H1 (cell line): ENCODE data around the gene C8B. TPM values are rescaled to one million over a fixed set of nuclear protein-coding genes. Genes with fewer than 3 reads are reported as not detected.

Experiments
- CTCF ChIA-PET: fragments of 300-600 bp; sonication (Branson Sonifier 250); formaldehyde crosslinking; loops from one replicate; lab custom pipeline; 2021; ENCODE audit not compliant: partially characterized antibody; lab: Charles Lee
- POLR2A ChIA-PET: fragments of 300-600 bp; sonication (Branson Sonifier 250); formaldehyde crosslinking; loops from one replicate; lab custom pipeline; 2021; ENCODE audit warnings: inconsistent platforms; ENCODE audit not compliant: partially characterized antibody; lab: Charles Lee
- DNase-seq, 2 experiments: peaks; one replicate each; pipeline versions ENCODE4 v3.0.0 to v3.0.0-alpha.2; 2010 to 2022; ENCODE audit warnings: low spot score in 2 of 2, low read depth in 1 of 2, mixed read lengths in 1 of 2
- FAIRE-seq: peaks from 2 replicates; lab custom pipeline; 2011; peaks lifted over from hg19 to GRCh38; lab: Jason Lieb, UNC
- H2AFZ ChIP-seq: 2 replicates; pipeline ENCODE4 v1.8.1; 2012; ENCODE audit warnings: low read length, inconsistent platforms
- H2AK5ac ChIP-seq: 2 replicates; pipeline ENCODE4 v1.6.1; 2013; ENCODE audit warnings: low read depth, low read length
- H2BK120ac ChIP-seq: replicated peaks from 2 replicates; pipeline ENCODE3; 2013; ENCODE audit warnings: low read depth, low read length, inconsistent platforms
- H2BK12ac ChIP-seq: 2 replicates; pipeline ENCODE4 v1.6.1; 2013; ENCODE audit warnings: low read depth, low read length
- H2BK15ac ChIP-seq: 2 replicates; pipeline ENCODE4 v1.6.1; 2013; ENCODE audit warnings: low read length
- H2BK20ac ChIP-seq: 2 replicates; pipeline ENCODE4 v1.6.1; 2013; ENCODE audit warnings: low read length
- H2BK5ac ChIP-seq: 2 replicates; pipeline ENCODE4 v1.6.1; 2013; ENCODE audit warnings: low read depth, low read length
- H3K14ac ChIP-seq: 2 replicates; pipeline ENCODE4 v1.6.1; 2013; ENCODE audit warnings: inconsistent platforms; ENCODE audit not compliant: insufficient read length
- H3K18ac ChIP-seq: 2 replicates; pipeline ENCODE4 v1.6.1; 2013; ENCODE audit warnings: low read length; ENCODE audit errors: extremely low read depth
- H3K23ac ChIP-seq: 2 replicates; pipeline ENCODE4 v1.6.1; 2013; ENCODE audit warnings: inconsistent platforms; ENCODE audit not compliant: insufficient read length
- H3K23me2 ChIP-seq: 2 replicates; pipeline ENCODE4 v1.6.1; 2013; ENCODE audit warnings: low read depth, low read length
- H3K27ac ChIP-seq: 2 replicates; pipeline ENCODE4 v1.6.1; 2011; ENCODE audit warnings: low read depth, low read length, inconsistent platforms
- H3K27me3 ChIP-seq, 4 experiments: replicated peaks in 1 of 4; 1 replicate in 1 of 4; 2 replicates in 3 of 4; pipeline versions ENCODE4 v1.6.1 to v1.8.1; 2011 to 2013; ENCODE audit warnings: low read length in 3 of 4, mild to moderate bottlenecking in 3 of 4, inconsistent platforms in 2 of 4, mixed read lengths in 2 of 4, moderate library complexity in 1 of 4; ENCODE audit not compliant: control insufficient read depth in 3 of 4, insufficient read depth in 3 of 4; ENCODE audit errors: extremely low read depth in 1 of 4
- H3K36me3 ChIP-seq, 4 experiments: 2 replicates each; pipeline versions ENCODE4 v1.6.1 to v1.8.1; 2011 to 2013; ENCODE audit warnings: mild to moderate bottlenecking in 4 of 4, low read length in 3 of 4, moderate library complexity in 2 of 4, control low read depth in 1 of 4, inconsistent platforms in 1 of 4; ENCODE audit not compliant: insufficient read depth in 4 of 4, control insufficient read depth in 2 of 4
- H3K4ac ChIP-seq: replicated peaks from 2 replicates; pipeline ENCODE3; 2013; ENCODE audit warnings: low read length, low read depth, mixed read lengths, inconsistent platforms; ENCODE audit not compliant: insufficient read length
- H3K4me1 ChIP-seq, 4 experiments: replicated peaks in 1 of 4; 1 replicate in 1 of 4; 2 replicates in 3 of 4; pipeline versions ENCODE4 v1.6.1 to v1.8.1; 2011 to 2013; ENCODE audit warnings: low read length in 3 of 4, inconsistent platforms in 2 of 4, mixed read lengths in 1 of 4; ENCODE audit not compliant: insufficient read depth in 4 of 4, control insufficient read depth in 3 of 4
- H3K4me2 ChIP-seq, 2 experiments: 2 replicates each; pipeline versions ENCODE4 v1.6.1 to v1.8.1; 2011 to 2013; ENCODE audit warnings: low read depth in 2 of 2, low read length in 2 of 2, control low read depth in 1 of 2, inconsistent platforms in 1 of 2, mild to moderate bottlenecking in 1 of 2; ENCODE audit not compliant: insufficient read depth in 1 of 2
- H3K4me3 ChIP-seq, 4 experiments: fragments of 200-600, 300-600 bp in 1 of 4; sonication (generic), shearing (Covaris generic), sonication (Bioruptor Twin) in 1 of 4; 2 replicates each; pipeline versions ENCODE4 v1.5.1 to v1.8.1; 2011 to 2016; ENCODE audit warnings: low read length in 4 of 4, low read depth in 3 of 4, control low read depth in 2 of 4, inconsistent platforms in 2 of 4, mild to moderate bottlenecking in 2 of 4, mixed read lengths in 1 of 4, moderate library complexity in 1 of 4; ENCODE audit not compliant: insufficient read depth in 2 of 4; ENCODE audit errors: extremely low read depth in 1 of 4
- H3K56ac ChIP-seq: replicated peaks from 2 replicates; pipeline ENCODE3; 2013; ENCODE audit warnings: low read depth, mild to moderate bottlenecking, mixed read lengths, low read length, inconsistent platforms; ENCODE audit not compliant: insufficient read length
- H3K79me1 ChIP-seq: 2 replicates; pipeline ENCODE4 v1.6.1; 2013; ENCODE audit warnings: low read depth, low read length, control low read depth
- H3K79me2 ChIP-seq, 2 experiments: 2 replicates each; pipeline versions ENCODE4 v1.6.1 to v1.8.1; 2012 to 2013; ENCODE audit warnings: low read length in 2 of 2, mild to moderate bottlenecking in 2 of 2, inconsistent platforms in 1 of 2; ENCODE audit not compliant: insufficient read depth in 2 of 2, control insufficient read depth in 1 of 2
- H3K9ac ChIP-seq, 4 experiments: replicated peaks in 1 of 4; 1 replicate in 1 of 4; 2 replicates in 3 of 4; pipeline versions ENCODE4 v1.6.1 to v1.8.1; 2011 to 2013; ENCODE audit warnings: low read depth in 3 of 4, low read length in 3 of 4, control low read depth in 2 of 4, mild to moderate bottlenecking in 2 of 4, moderate library complexity in 2 of 4, inconsistent platforms in 1 of 4; ENCODE audit errors: extremely low read depth in 1 of 4
- H3K9me3 ChIP-seq, 2 experiments: 2 replicates each; pipeline versions ENCODE4 v1.6.1 to v1.8.1; 2012 to 2013; ENCODE audit warnings: mild to moderate bottlenecking in 2 of 2, moderate library complexity in 2 of 2, control low read depth in 1 of 2, inconsistent platforms in 1 of 2, low read depth in 1 of 2, low read length in 1 of 2, mixed read lengths in 1 of 2; ENCODE audit not compliant: insufficient read depth in 2 of 2
- H4K20me1 ChIP-seq, 2 experiments: replicated peaks in 1 of 2; 2 replicates each; pipeline versions ENCODE3 to v1.8.1; 2011 to 2013; ENCODE audit warnings: inconsistent platforms in 2 of 2, low read length in 2 of 2, mild to moderate bottlenecking in 1 of 2; ENCODE audit not compliant: insufficient read depth in 2 of 2, control insufficient read depth in 1 of 2
- H4K5ac ChIP-seq: 2 replicates; pipeline ENCODE4 v1.6.1; 2013; ENCODE audit warnings: low read length, low read depth, mixed read lengths, inconsistent platforms; ENCODE audit not compliant: insufficient read length
- H4K8ac ChIP-seq: 2 replicates; pipeline ENCODE4 v1.8.0; 2013; ENCODE audit warnings: mild to moderate bottlenecking, moderate library complexity, low read length, inconsistent platforms; ENCODE audit not compliant: insufficient read depth; ENCODE audit errors: extremely low read depth
- H4K91ac ChIP-seq: replicated peaks from 2 replicates; pipeline ENCODE3; 2013; ENCODE audit warnings: low read length, mixed read lengths, inconsistent platforms; ENCODE audit not compliant: insufficient read length
- CHD1 ChIP-seq: IDR thresholded peaks from 2 replicates; pipeline ENCODE4 v1.6.1; 2012; ENCODE audit warnings: low read depth, low read length, improper control_type of control experiment
- EGR1 ChIP-seq: IDR thresholded peaks from 2 replicates; pipeline ENCODE4 v1.6.1; 2011; ENCODE audit warnings: low read depth, low read length, borderline replicate concordance
- EZH2 ChIP-seq: fragments of 200-600 bp; sonication (generic); IDR thresholded peaks from 2 replicates; pipeline ENCODE4 v1.7.1; 2012; ENCODE audit warnings: low read depth, mild to moderate bottlenecking, moderate library complexity, low read length, inconsistent platforms; ENCODE audit not compliant: severe bottlenecking
- GABPA ChIP-seq: IDR thresholded peaks from 2 replicates; pipeline ENCODE4 v1.6.1; 2011; ENCODE audit warnings: mild to moderate bottlenecking, low read length, moderate library complexity, borderline replicate concordance; ENCODE audit not compliant: insufficient read depth
- KDM1A ChIP-seq: fragments of 200-600, 300-600 bp; sonication (generic); IDR thresholded peaks from 2 replicates; pipeline ENCODE4 v1.7.1; 2016; ENCODE audit warnings: mild to moderate bottlenecking, low read length, borderline replicate concordance
- POLR2A ChIP-seq, 2 experiments: IDR thresholded peaks; 1 replicate in 1 of 2; 2 replicates in 1 of 2; pipeline ENCODE4 v1.6.1; 2011; ENCODE audit warnings: low read depth in 2 of 2, low read length in 2 of 2, mild to moderate bottlenecking in 2 of 2; ENCODE audit errors: control extremely low read depth in 1 of 2
- SP1 ChIP-seq: IDR thresholded peaks from 2 replicates; pipeline ENCODE4 v1.6.1; 2011; ENCODE audit warnings: low read depth, low read length
- USF2 ChIP-seq: IDR thresholded peaks from 2 replicates; pipeline ENCODE4 v1.6.1; 2011; ENCODE audit warnings: low read length, improper control_type of control experiment
- ZNF274 ChIP-seq: IDR thresholded peaks from 2 replicates; pipeline ENCODE4 v1.7.0; 2012; ENCODE audit warnings: low read length, borderline replicate concordance; ENCODE audit errors: extremely low read depth
- WGBS, 2 experiments: shearing (Covaris generic) in 1 of 2; methylation state at CpG; one replicate each; pipeline versions ENCODE4 v1.1.6 to v1.1.7; 2013 to 2015; ENCODE audit warnings: low lambda C conversion rate in 2 of 2, mixed read lengths in 2 of 2, inconsistent platforms in 1 of 2, low coverage in 1 of 2, missing lambda C conversion rate in 1 of 2; ENCODE audit not compliant: insufficient replicate concordance in 2 of 2, insufficient coverage in 1 of 2, insufficient read length in 1 of 2; ENCODE audit errors: extremely low coverage in 1 of 2, missing lambda C conversion rate in 1 of 2; 5-methylcytosine and 5-hydroxymethylcytosine counted together
- polyA plus RNA-seq, 7 experiments: library from polyadenylated mRNA; depleted of rRNA in 3 of 7; stranded (reverse) in 5 of 7; unstranded in 2 of 7; fragments of >200 nt in 5 of 7; fragments of 200-250 nt in 2 of 7; gene quantifications; 1 replicate in 5 of 7; 2 replicates in 1 of 7; 4 replicates in 1 of 7; pipeline versions ENCODE4 v1.2.1 to v1.2.3, GENCODE V29; 2011 to 2013; ENCODE audit warnings: missing spikeins in 2 of 7, mixed read lengths in 2 of 7
- total RNA-seq: library from RNA; stranded (reverse); fragmentation: NEBNext Ultra II Directional; extraction: Animal tissue kit (Norgen Biotek cat#: 25700); gene quantifications from 2 replicates; pipeline ENCODE4 v1.2.1, GENCODE V29; 2021

The C8B gene
- total and polyA plus RNA-seq, 2 of the 8 experiments (the other 6 are each of a cell fraction or from before 2014, with no cell fraction given) = not detected

GRCh38 chr1:56968878-56969495 lies 3.2 kb upstream of the C8B start:
- 86% methylated on average over 2 of the region's 2 CpGs; no CpG with 5 or more reads in 1 of the 2 experiments for WGBS, 2 experiments
- ChIA-PET POLR2A (no interaction called here), CTCF (interaction anchor here (0.7 to 13.5 kb wide), 44 partner anchors 10 to 483 kb away, joined by 3 to 193 read pairs (median 4); no protein-coding TSS in a partner anchor)
- Histone ChIP-seq H2BK20ac (no peak overlapping the region), H4K8ac (no peak overlapping the region), H3K36me3 (no peaks in the 10 kb centered on the region), H3K4ac (no peak overlapping the region), H2AFZ (no peak overlapping the region), H3K23me2 (no peaks in the 10 kb centered on the region), H3K27ac (no peak overlapping the region), H2BK15ac (no peak overlapping the region), H3K56ac (no peak overlapping the region), H4K20me1 (no peaks in the 10 kb centered on the region), H3K4me1 (no peaks in the 10 kb centered on the region), H3K14ac (no peak overlapping the region), H3K18ac (no peak overlapping the region), H3K23ac (no peak overlapping the region), H2BK5ac (no peak overlapping the region), H3K9ac (no peak overlapping the region), H2BK120ac (no peak overlapping the region), H3K79me1 (no peaks in the 10 kb centered on the region), H3K4me2 (no peak overlapping the region), H2AK5ac (no peak overlapping the region), H3K27me3 (no peaks in the 10 kb centered on the region), H4K91ac (no peak overlapping the region), H4K5ac (no peak overlapping the region), H3K79me2 (no peaks in the 10 kb centered on the region), H3K4me3 (no peak overlapping the region), H3K9me3 (no peaks in the 10 kb centered on the region), H2BK12ac (no peak overlapping the region)
- FAIRE-seq (no peak), DNase-seq (no peak)
- TF ChIP-seq USF2 (no peak), ZNF274 (no peak), KDM1A (no peak), SP1 (no peak), EGR1 (no peak), GABPA (no peak), POLR2A (IDR thresholded peaks at IDR 0.05; ENCODE audit: control extremely low read depth in 1 of 2, low read depth in 2 of 2, low read length in 2 of 2) (no peak), CHD1 (no peak), EZH2 (no peak)
